GM10266 (cell line): ENCODE measurements around the gene LBX2.

Experiments
- DNase-seq: peaks from one replicate; pipeline ENCODE4 v3.0.0; 2012; ENCODE audit errors: extremely low spot score
- CTCF ChIP-seq: IDR thresholded peaks from 2 replicates; pipeline ENCODE4 v1.5.1; 2012; ENCODE audit warnings: mild to moderate bottlenecking, low read depth; ENCODE audit not compliant: control insufficient read depth, insufficient read depth; ENCODE audit errors: missing control alignments

LBX2 gene

GRCh38 chr2:74499267-74499939, at the start of gene LBX2:
Gene LBX2, minus strand, starts transcription at chr2:74499603. Its CDS starts 66 bp downstream, at chr2:74499537.
- TF ChIP-seq CTCF, result no peak
- DNase-seq, result no peak

GRCh38 chr2:74548285-74548899, 49.0 kb upstream of the LBX2 start:
- TF ChIP-seq CTCF, result no peak
- DNase-seq, result no peak

- no peak for DNase-seq
Observed at GRCh38 chr2:74546004-74546403, 46.6 kb upstream of the LBX2 start.

GRCh38 chr2:74544634-74545033, 45.2 kb upstream of the LBX2 start:
- DNase-seq, result peak; percentile 36
- peak; percentile 31 for TF ChIP-seq CTCF

More at GRCh38 chr2:74546004-74546403, 46.6 kb upstream of the LBX2 start:
- TF ChIP-seq CTCF, result no peak

GRCh38 chr2:74542978-74543377, 43.6 kb upstream of the LBX2 start:
- no peak for DNase-seq
- no peak for TF ChIP-seq CTCF

- no peak for TF ChIP-seq CTCF
- no peak for DNase-seq
Observed at GRCh38 chr2:74540291-74540690, 40.9 kb upstream of the LBX2 start.

- DNase-seq, result peak; percentile 58
- TF ChIP-seq CTCF, result no peak
Observed at GRCh38 chr2:74538881-74539339, 39.5 kb upstream of the LBX2 start.
